Left forelimb (tissue), 1 donor: ENCODE data around the gene ORMDL3.

ENCODE experiments used
- DNase-seq: peaks from one replicate; pipeline ENCODE4 v3.0.0-alpha.2; 2018; ENCODE audit warnings: low spot score

Gene ORMDL3

GRCh38 chr17:39871801-39872200 is 55.6 kb downstream of the ORMDL3 start:
- no peak for DNase-seq
